ENCODE data around the gene SUN2. TPM values are rescaled to one million over a fixed set of nuclear protein-coding genes. Genes with fewer than 3 reads are reported as not detected.

Gene SUN2
- total RNA-seq, 1 donor from 2014 or later, result 209 TPM

DNA sequence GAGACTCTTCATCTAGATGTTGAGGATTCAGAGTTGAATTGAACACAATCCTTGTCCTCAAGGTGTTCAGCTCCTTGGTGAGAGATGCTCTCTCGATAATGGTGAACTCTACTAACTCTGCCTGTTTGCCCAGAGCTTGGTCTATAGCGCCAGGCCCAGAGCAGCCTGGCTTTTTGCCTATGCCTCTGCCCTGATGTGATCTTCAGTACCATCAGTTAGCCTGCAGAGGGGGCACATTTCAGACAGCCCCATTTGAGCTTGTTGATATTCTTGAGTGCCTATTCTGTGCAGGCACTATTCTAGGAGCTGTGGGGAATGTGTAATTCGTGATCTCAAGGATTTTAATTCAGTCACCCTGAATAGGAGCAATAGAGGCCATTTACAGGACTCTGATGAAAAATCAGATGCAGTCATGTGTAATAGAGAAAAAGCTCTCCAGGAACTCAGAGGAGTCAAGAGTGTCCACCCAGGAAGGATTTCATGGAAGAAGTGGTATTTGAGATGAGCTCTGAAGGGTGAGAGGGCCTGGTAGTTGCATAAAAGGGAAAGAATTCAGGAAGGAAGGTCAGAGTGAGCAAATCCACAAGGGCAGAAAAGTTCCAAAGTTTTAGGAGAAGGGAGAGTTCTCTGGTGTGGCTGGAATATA is 30.7 kb downstream of the SUN2 start:
- Histone ChIP-seq H3K27ac (no peak overlapping the region), H3K27me3 (ENCODE audit: low read depth) (no peaks in the 10 kb centered on the region), H3K9me3 (no peaks in the 10 kb centered on the region), H3K36me3 (peaks cover 98% of the 10 kb centered on the region), H3K4me3 (no peak overlapping the region), H3K4me1 (no peaks in the 10 kb centered on the region)
- TF ChIP-seq, protein P1, sequence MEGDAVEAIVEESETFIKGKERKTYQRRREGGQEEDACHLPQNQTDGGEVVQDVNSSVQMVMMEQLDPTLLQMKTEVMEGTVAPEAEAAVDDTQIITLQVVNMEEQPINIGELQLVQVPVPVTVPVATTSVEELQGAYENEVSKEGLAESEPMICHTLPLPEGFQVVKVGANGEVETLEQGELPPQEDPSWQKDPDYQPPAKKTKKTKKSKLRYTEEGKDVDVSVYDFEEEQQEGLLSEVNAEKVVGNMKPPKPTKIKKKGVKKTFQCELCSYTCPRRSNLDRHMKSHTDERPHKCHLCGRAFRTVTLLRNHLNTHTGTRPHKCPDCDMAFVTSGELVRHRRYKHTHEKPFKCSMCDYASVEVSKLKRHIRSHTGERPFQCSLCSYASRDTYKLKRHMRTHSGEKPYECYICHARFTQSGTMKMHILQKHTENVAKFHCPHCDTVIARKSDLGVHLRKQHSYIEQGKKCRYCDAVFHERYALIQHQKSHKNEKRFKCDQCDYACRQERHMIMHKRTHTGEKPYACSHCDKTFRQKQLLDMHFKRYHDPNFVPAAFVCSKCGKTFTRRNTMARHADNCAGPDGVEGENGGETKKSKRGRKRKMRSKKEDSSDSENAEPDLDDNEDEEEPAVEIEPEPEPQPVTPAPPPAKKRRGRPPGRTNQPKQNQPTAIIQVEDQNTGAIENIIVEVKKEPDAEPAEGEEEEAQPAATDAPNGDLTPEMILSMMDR (IDR thresholded peaks at IDR 0.05), result peak; percentile 33
- ATAC-seq, result peak in 1 of 2 donors; percentile 22
- intact Hi-C loops (cut with DNase I), result no loop called here
- DNase-seq, result no peak

GRCh38 chr22:38724176-38724575 is 31.6 kb downstream of the SUN2 start:
- intact Hi-C loops (cut with DNase I), result no loop called here
- DNase-seq, result no peak

DNA sequence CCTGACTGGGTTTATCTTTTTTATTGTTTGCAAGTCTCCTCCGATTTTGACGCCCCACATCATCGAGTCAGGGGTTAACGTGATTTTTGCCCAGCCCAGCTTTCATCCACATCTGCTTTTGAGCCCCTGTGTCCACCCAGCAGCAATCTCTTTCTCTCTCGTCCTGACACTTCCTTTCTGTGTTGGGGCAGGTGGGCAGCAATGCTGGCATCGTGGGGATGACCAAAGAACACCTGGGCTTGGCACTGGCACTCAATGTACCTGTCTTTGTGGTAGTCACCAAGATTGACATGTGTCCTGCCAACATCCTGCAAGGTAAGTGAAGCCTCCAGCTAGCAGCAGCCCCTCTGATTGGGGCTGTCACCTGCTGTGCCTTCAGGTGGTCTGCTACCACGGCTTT is 34.2 kb downstream of the SUN2 start:
- no peaks in the 10 kb centered on the region for H3K9me3 ChIP-seq
- peaks cover 15% of the 10 kb centered on the region for H3K4me1 ChIP-seq
- no peak overlapping the region for H3K4me3 ChIP-seq
- H3K27me3 ChIP-seq (ENCODE audit: low read depth), result no peaks in the 10 kb centered on the region
- no peak for DNase-seq
- ATAC-seq, result no peak
- TF ChIP-seq, protein P1 (IDR thresholded peaks at IDR 0.05), result no peak
- no peak overlapping the region for H3K27ac ChIP-seq
- intact Hi-C loops (cut with DNase I), result no loop called here
- peaks cover 92% of the 10 kb centered on the region for H3K36me3 ChIP-seq

More at GRCh38 chr22:38724176-38724575, 31.6 kb downstream of the SUN2 start:
- H3K9me3 ChIP-seq, result no peaks in the 10 kb centered on the region
- peaks cover 3% of the 10 kb centered on the region for H3K4me1 ChIP-seq
- H3K27ac ChIP-seq, result no peak overlapping the region
- TF ChIP-seq, protein P1 (IDR thresholded peaks at IDR 0.05), result no peak
- ATAC-seq, result no peak
- no peaks in the 10 kb centered on the region for H3K27me3 ChIP-seq (ENCODE audit: low read depth)
- H3K36me3 ChIP-seq, result peaks cover 93% of the 10 kb centered on the region
- H3K4me3 ChIP-seq, result no peak overlapping the region

DNA sequence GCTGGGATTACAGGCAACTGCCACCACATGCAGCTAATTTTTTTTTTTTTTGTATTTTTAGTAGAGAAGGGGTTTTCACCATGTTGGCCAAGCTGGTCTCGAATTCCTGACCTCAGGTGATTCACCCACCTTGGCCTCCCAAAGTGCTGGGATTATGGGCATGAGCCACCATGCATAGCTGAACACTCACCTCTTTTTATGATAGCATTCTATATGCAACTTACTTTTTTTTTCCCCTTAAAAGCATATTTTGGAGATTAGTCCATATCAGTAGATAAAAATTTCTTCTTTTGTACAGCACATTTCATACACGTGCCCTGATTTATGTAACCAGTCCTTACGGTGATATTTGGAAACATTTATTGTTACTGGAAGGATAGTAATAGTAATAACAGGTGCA is 35.4 kb downstream of the SUN2 start:
- no peak overlapping the region for H3K4me3 ChIP-seq
- no peaks in the 10 kb centered on the region for H3K27me3 ChIP-seq (ENCODE audit: low read depth)
- TF ChIP-seq, protein P1 (IDR thresholded peaks at IDR 0.05), result no peak
- intact Hi-C loops (cut with DNase I), result no loop called here
- ATAC-seq, result no peak
- H3K27ac ChIP-seq, result no peak overlapping the region
- H3K36me3 ChIP-seq, result peaks cover 92% of the 10 kb centered on the region
- H3K4me1 ChIP-seq, result peaks cover 17% of the 10 kb centered on the region
- no peak for DNase-seq
- no peaks in the 10 kb centered on the region for H3K9me3 ChIP-seq

DNA sequence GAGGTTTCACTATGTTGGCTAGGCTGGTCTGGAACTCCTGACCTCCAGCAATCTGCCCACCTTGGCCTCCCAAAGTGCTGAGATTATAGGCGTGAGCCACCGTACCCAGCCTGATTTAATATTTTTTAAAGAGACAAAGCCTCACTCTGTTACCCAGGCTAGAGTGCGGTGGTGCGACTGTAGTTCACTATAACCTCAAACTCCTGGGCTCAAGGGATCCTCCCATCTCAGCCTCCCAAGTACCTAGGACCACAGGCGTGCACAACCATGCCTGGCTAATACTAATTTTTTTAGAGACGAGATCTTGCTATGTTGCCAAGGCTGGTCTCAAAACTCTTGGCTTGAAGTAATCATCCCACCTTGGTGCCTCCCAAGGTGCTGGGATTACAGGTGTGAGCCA is 36.6 kb downstream of the SUN2 start:
- Histone ChIP-seq H3K27me3 (ENCODE audit: low read depth) (no peaks in the 10 kb centered on the region), H3K36me3 (peaks cover 81% of the 10 kb centered on the region), H3K9me3 (no peaks in the 10 kb centered on the region), H3K27ac (peak overlapping the region; percentile 26), H3K4me3 (no peak overlapping the region), H3K4me1 (peaks cover 29% of the 10 kb centered on the region)
- DNase-seq (no peak), ATAC-seq (no peak)
- TF ChIP-seq, protein P1 (IDR thresholded peaks at IDR 0.05), result no peak
- intact Hi-C loops (cut with DNase I), result no loop called here

Data from lower lobe of right lung (tissue), 2 donors.